T-helper 17 cell (primary cell): ENCODE measurements around the gene WNT3A. TPM values are rescaled to one million over a fixed set of nuclear protein-coding genes. Genes with fewer than 3 reads are reported as not detected.
A peak's percentile ranks its signal among the peaks of the same experiment; 100 is the strongest.

Experiments used
- ATAC-seq: fragments of 150-1000 bp; cut with Tn5 transposase; 2 replicates; pipeline ENCODE4 v1.10.0; 2021; ENCODE audit warnings: mild to moderate bottlenecking, moderate library complexity
- DNase-seq, 3 donors: peaks; one replicate each; pipeline versions ENCODE4 v3.0.0 to v3.0.0-alpha.2; 2020 to 2021
- H3K9me3 ChIP-seq: one replicate; pipeline ENCODE4 v1.7.0; 2013; ENCODE audit warnings: low read length, mild to moderate bottlenecking; ENCODE audit not compliant: control insufficient read depth, poor library complexity, severe bottlenecking
- H3K27ac Mint-ChIP-seq: one replicate; pipeline ENCODE4 v1.8.0; 2022; ENCODE audit warnings: mild to moderate bottlenecking, moderate library complexity, mixed read lengths
- H3K27me3 Mint-ChIP-seq: one replicate; pipeline ENCODE4 v1.8.0; 2022; ENCODE audit warnings: mixed read lengths
- H3K36me3 Mint-ChIP-seq: one replicate; pipeline ENCODE4 v1.8.0; 2022; ENCODE audit warnings: low read depth, mixed read lengths
- H3K4me1 Mint-ChIP-seq: one replicate; pipeline ENCODE4 v1.8.0; 2022; ENCODE audit warnings: mild to moderate bottlenecking, mixed read lengths
- H3K4me3 Mint-ChIP-seq: one replicate; pipeline ENCODE4 v1.8.0; 2022; ENCODE audit warnings: mild to moderate bottlenecking, moderate library complexity, mixed read lengths
- total RNA-seq, 4 donors: library from RNA in 2 of 4; stranded (reverse) in 2 of 4; gene quantifications; one replicate each; pipeline ENCODE4 v1.2.3 and lab custom pipeline; 2022 to 2026

The WNT3A gene
- total RNA-seq, 2 donors from 2014 or later, result not detected

- H3K36me3 Mint-ChIP-seq, result peaks cover 2% of the 10 kb centered on the region
- no peaks in the 10 kb centered on the region for H3K9me3 ChIP-seq
- peaks cover 6% of the 10 kb centered on the region for H3K4me1 Mint-ChIP-seq
- peaks cover 72% of the 10 kb centered on the region for H3K27me3 Mint-ChIP-seq
- peak overlapping the region; percentile 25 for H3K4me3 Mint-ChIP-seq
- no peak for DNase-seq
- H3K27ac Mint-ChIP-seq, result no peak overlapping the region
- ATAC-seq, result peak; percentile 35
Measured at GRCh38 chr1:228004331-228004855, 2.4 kb upstream of the WNT3A start.

DNA sequence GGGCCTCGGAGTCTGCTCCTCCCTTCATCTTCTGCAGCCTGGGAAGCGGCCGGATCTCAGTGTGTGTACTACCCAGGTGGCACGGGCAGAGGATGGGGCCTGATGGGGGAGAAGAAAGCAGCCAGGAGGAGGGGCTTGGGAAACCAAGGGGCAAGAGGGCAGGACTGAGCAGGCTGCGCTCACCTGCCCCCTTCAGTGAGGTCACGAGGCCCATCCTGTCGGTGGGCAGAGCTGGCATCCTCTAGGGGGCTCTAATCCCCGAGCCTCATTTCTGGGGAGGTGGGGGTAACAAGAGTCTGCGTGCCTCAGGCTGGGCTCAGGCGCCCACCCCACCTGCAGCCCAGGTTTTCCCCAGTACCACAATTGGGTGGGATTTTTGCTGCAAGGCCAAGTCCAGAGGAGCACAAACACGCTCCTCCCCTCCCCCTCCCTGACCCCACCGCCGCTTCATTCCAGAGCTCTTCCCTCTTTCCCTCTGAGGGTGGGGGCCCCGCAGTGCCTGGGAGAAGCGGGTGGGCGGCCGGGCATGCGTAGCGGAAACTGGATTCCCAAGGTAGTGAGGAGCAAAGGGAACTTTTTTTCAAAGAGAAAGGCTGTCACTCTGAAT is 1.8 kb upstream of the WNT3A start:
- ATAC-seq (peak; percentile 12), DNase-seq (no peak)
- peaks cover 6% of the 10 kb centered on the region for H3K4me1 Mint-ChIP-seq
- peaks cover 2% of the 10 kb centered on the region for H3K36me3 Mint-ChIP-seq
- no peaks in the 10 kb centered on the region for H3K9me3 ChIP-seq
- H3K4me3 Mint-ChIP-seq, result peak overlapping the region; percentile 25
- H3K27ac Mint-ChIP-seq, result no peak overlapping the region
- peaks cover 75% of the 10 kb centered on the region for H3K27me3 Mint-ChIP-seq

DNA sequence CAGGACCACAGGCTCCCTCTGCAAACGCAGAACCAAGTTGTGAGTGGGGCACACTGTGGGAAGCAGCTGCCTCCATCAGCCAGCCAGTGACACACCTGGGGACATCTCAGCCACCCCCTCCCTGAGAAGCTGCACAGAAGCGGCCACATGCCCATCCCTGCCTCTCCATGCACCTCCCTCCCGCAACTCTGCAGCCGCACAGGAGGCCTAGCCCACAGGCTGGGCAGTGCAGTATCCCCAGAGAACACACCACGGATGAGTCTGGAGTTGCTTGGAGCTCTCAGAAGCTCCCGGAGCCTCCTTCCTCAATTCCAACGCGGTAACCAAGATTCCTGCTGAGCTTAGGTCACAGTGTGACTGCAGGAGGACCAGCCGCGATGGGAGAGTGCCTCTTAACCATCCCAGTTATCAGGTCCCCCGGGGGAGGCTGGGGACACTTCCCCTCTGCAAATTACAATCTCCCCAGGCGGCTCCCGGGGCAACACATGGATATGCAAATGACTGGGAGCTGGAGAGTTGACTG is 1.2 kb upstream of the WNT3A start:
- ATAC-seq, result no peak
- H3K4me1 Mint-ChIP-seq, result peaks cover 6% of the 10 kb centered on the region

DNA sequence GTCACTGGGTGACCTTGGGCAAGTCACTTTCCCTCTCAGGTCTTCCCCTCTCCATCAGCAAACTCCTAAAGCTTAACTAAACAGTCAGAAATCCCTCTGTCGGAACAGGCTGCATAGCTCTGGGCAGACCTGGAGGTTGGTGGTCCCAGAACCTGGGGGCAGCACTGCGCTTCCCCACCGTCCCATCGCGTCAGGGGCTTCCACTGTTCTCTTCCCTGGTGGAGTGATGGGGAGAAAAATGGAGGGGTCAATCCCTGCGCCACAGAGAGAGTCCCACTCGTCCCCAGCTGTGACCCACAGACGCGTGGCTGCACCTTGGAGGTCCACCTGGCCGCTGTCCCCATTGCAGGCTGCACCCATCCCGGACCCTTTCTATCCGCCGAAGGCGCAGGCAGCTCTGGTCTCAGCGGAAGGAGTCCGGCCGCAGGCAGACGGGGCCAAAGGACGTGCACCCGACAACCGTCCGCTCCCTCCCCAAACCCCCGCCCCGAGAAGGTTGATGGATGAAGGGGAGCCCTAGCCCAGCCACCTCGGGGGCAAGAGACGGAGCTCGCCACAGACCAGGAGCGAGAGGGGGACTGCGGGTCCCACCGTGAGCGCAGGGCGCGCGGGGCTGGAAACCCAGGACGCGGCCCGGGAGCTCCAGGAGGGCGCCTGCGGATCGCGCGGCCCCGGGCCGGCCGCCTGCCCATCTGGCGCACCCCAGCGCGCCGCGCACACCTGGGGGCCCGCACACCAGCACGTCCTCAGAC is 588 bp upstream of the WNT3A start:
- peak overlapping the region; percentile 19 for H3K4me3 Mint-ChIP-seq
- peaks cover 78% of the 10 kb centered on the region for H3K27me3 Mint-ChIP-seq
- H3K9me3 ChIP-seq, result no peaks in the 10 kb centered on the region
- H3K4me1 Mint-ChIP-seq, result peaks cover 6% of the 10 kb centered on the region
- H3K36me3 Mint-ChIP-seq, result peaks cover 3% of the 10 kb centered on the region
- no peak overlapping the region for H3K27ac Mint-ChIP-seq
- ATAC-seq, result no peak
- DNase-seq, result no peak

More for the DNA sequence above, 1.2 kb upstream of the WNT3A start:
- Mint-ChIP-seq H3K4me3 (peak overlapping the region; percentile 19), H3K27ac (no peak overlapping the region), H3K27me3 (peaks cover 76% of the 10 kb centered on the region), H3K36me3 (peaks cover 2% of the 10 kb centered on the region)
- DNase-seq, result no peak
- H3K9me3 ChIP-seq, result no peaks in the 10 kb centered on the region

GRCh38 chr1:228007049-228007800 is 427 bp downstream of the WNT3A start:
- Mint-ChIP-seq H3K27ac (no peak overlapping the region), H3K4me3 (peak overlapping the region; percentile 55), H3K27me3 (peaks cover 76% of the 10 kb centered on the region), H3K36me3 (peaks cover 6% of the 10 kb centered on the region), H3K4me1 (peaks cover 9% of the 10 kb centered on the region)
- no peak for DNase-seq
- ATAC-seq, result no peak
- no peaks in the 10 kb centered on the region for H3K9me3 ChIP-seq

DNA sequence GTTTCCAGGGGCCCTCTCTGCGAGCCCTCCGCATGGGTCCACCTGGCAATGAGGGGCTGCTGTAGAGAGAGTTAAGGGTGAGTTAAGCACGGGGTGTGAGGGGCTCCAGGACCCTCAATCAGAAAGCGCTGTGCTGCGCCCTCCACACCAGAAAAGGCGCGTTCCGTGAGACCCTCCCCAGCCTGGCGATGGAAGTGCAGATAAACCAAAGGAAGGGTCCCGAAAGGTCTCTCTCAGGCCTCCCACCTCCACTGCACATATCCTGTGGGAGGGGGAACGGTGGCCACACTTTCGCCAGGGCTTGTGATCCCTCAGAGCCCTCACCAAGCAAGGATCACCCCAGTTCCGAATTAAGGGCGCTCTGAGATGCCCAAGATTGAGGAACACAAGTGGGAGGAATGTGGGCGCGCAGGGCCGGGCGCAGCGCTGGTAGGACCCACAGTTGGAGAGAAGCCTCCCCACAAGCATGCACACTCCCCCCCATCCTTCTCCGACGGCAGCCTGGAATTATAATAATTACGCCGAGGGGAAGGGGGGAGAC is 1.1 kb downstream of the WNT3A start:
- Mint-ChIP-seq H3K4me1 (peaks cover 9% of the 10 kb centered on the region), H3K36me3 (peaks cover 6% of the 10 kb centered on the region), H3K27ac (no peak overlapping the region), H3K4me3 (peak overlapping the region; percentile 64), H3K27me3 (peaks cover 70% of the 10 kb centered on the region)
- ATAC-seq (no peak), DNase-seq (no peak)
- H3K9me3 ChIP-seq, result no peaks in the 10 kb centered on the region

GRCh38 chr1:228008391-228009115 is 1.8 kb downstream of the WNT3A start:
- DNase-seq, result no peak
- H3K36me3 Mint-ChIP-seq, result peaks cover 6% of the 10 kb centered on the region
- H3K4me3 Mint-ChIP-seq, result peak overlapping the region; percentile 83
- H3K27ac Mint-ChIP-seq, result no peak overlapping the region
- no peaks in the 10 kb centered on the region for H3K9me3 ChIP-seq
- H3K27me3 Mint-ChIP-seq, result peaks cover 72% of the 10 kb centered on the region
- ATAC-seq, result no peak
- peaks cover 9% of the 10 kb centered on the region for H3K4me1 Mint-ChIP-seq

GRCh38 chr1:228009116-228009827 is 2.5 kb downstream of the WNT3A start:
- H3K27ac Mint-ChIP-seq, result no peak overlapping the region
- no peaks in the 10 kb centered on the region for H3K9me3 ChIP-seq
- H3K27me3 Mint-ChIP-seq, result peaks cover 65% of the 10 kb centered on the region
- no peak for ATAC-seq
- peak overlapping the region; percentile 83 for H3K4me3 Mint-ChIP-seq
- peaks cover 6% of the 10 kb centered on the region for H3K36me3 Mint-ChIP-seq
- peaks cover 9% of the 10 kb centered on the region for H3K4me1 Mint-ChIP-seq
- DNase-seq, result no peak

DNA sequence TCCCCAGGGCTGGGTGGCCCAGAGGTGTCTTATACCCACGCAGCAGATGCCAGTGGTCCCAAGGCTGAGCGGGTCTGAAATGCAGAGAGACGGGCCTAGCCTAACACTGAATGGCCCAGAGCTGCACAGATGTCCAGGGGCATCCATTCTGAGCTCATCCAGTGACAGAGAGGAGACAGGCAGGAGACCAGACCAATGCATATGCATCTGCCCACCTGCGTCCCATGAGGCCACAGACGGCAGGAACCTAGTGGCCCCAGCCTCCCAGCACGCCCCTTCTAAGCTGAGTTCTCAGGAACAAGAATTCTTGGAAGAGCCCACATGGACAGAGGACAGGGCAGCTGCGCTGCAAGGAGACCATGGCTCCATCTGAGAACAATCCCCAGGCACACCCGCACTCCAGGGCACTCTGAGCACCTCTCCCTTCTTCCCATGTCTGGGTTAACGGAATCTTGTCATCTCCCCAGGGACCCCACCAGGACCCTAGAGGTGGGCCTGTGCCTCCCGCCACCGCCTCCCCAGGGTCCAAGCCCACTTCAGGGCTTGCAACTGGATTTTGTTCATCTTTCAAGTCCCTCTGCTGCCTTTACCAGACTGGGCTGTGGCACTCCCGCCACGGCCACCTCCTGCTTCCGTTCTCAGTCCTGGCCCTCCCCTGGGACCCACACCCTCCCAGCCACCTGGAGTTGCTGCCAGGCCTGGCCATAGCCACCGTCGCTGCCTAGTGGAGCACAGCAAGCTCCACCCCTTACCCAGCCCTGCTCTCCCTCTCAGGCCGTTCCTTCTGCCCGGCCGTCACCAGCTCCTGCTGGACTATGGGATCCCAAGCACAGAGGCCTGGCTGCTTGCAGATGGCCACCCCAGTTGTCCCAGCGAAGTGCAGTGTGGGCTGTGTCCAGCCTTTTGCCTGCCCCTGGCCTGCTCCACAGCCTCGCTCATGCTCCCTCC is 3.3 kb downstream of the WNT3A start:
- no peaks in the 10 kb centered on the region for H3K9me3 ChIP-seq
- H3K36me3 Mint-ChIP-seq, result peaks cover 6% of the 10 kb centered on the region
- H3K4me1 Mint-ChIP-seq, result peaks cover 9% of the 10 kb centered on the region
- ATAC-seq (no peak), DNase-seq (no peak)
- peak overlapping the region; percentile 83 for H3K4me3 Mint-ChIP-seq
- no peak overlapping the region for H3K27ac Mint-ChIP-seq
- peaks cover 57% of the 10 kb centered on the region for H3K27me3 Mint-ChIP-seq

- H3K27me3 Mint-ChIP-seq, result peaks cover 49% of the 10 kb centered on the region
- H3K27ac Mint-ChIP-seq, result no peak overlapping the region
- ATAC-seq (no peak), DNase-seq (no peak)
- H3K4me3 Mint-ChIP-seq, result no peak overlapping the region
- H3K9me3 ChIP-seq, result no peaks in the 10 kb centered on the region
- peaks cover 7% of the 10 kb centered on the region for H3K4me1 Mint-ChIP-seq
- H3K36me3 Mint-ChIP-seq, result peaks cover 6% of the 10 kb centered on the region
Measured at GRCh38 chr1:228010921-228011320, 4.1 kb downstream of the WNT3A start.

DNA sequence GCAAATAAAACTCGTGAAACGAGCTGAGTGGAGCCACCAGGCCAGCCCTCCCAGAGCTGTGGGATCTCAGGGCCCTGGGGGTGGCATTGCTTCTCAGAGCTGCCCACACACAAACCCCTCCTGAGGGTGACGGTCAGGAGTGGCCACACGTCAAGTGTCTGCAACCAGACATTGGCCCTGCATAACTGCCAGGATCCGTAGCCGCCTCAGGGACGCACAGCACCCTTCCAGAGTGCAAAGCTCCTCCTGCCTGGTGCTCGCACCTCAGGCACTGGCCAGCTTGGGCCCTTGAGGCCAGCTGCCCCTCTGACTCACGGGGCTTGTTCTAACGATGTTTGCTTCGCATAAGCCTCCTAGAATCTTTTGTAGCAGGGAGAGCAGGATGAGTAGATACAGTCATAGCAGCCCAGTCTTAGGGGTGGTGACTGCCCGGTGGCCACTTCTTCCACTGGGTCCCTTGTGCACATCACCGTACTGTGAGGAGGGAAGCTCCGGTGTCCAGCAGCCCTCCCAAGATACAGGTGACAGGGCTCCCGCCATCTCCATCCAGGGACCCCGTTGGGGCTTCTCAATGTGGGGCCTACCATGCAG is 5.0 kb downstream of the WNT3A start:
- DNase-seq (no peak), ATAC-seq (no peak)
- Mint-ChIP-seq H3K4me3 (peak overlapping the region; percentile 33), H3K36me3 (peaks cover 6% of the 10 kb centered on the region), H3K27me3 (peaks cover 46% of the 10 kb centered on the region), H3K4me1 (peaks cover 7% of the 10 kb centered on the region), H3K27ac (no peak overlapping the region)
- H3K9me3 ChIP-seq, result no peaks in the 10 kb centered on the region
